H1 (cell line): ENCODE measurements around the gene MMP15. TPM values are rescaled to one million over a fixed set of nuclear protein-coding genes. Genes with fewer than 3 reads are reported as not detected.

ENCODE experiments used
- CTCF ChIA-PET: fragments of 300-600 bp; sonication (Branson Sonifier 250); formaldehyde crosslinking; loops from one replicate; lab custom pipeline; 2021; ENCODE audit not compliant: partially characterized antibody; lab: Charles Lee
- POLR2A ChIA-PET: fragments of 300-600 bp; sonication (Branson Sonifier 250); formaldehyde crosslinking; loops from one replicate; lab custom pipeline; 2021; ENCODE audit warnings: inconsistent platforms; ENCODE audit not compliant: partially characterized antibody; lab: Charles Lee
- DNase-seq, 2 experiments: peaks; one replicate each; pipeline versions ENCODE4 v3.0.0 to v3.0.0-alpha.2; 2010 to 2022; ENCODE audit warnings: low spot score in 2 of 2, low read depth in 1 of 2, mixed read lengths in 1 of 2
- FAIRE-seq: peaks from 2 replicates; lab custom pipeline; 2011; peaks lifted over from hg19 to GRCh38; lab: Jason Lieb, UNC
- H2AFZ ChIP-seq: 2 replicates; pipeline ENCODE4 v1.8.1; 2012; ENCODE audit warnings: low read length, inconsistent platforms
- H2AK5ac ChIP-seq: 2 replicates; pipeline ENCODE4 v1.6.1; 2013; ENCODE audit warnings: low read depth, low read length
- H2BK120ac ChIP-seq: replicated peaks from 2 replicates; pipeline ENCODE3; 2013; ENCODE audit warnings: low read depth, low read length, inconsistent platforms
- H2BK12ac ChIP-seq: 2 replicates; pipeline ENCODE4 v1.6.1; 2013; ENCODE audit warnings: low read depth, low read length
- H2BK15ac ChIP-seq: 2 replicates; pipeline ENCODE4 v1.6.1; 2013; ENCODE audit warnings: low read length
- H2BK20ac ChIP-seq: 2 replicates; pipeline ENCODE4 v1.6.1; 2013; ENCODE audit warnings: low read length
- H2BK5ac ChIP-seq: 2 replicates; pipeline ENCODE4 v1.6.1; 2013; ENCODE audit warnings: low read depth, low read length
- H3K14ac ChIP-seq: 2 replicates; pipeline ENCODE4 v1.6.1; 2013; ENCODE audit warnings: inconsistent platforms; ENCODE audit not compliant: insufficient read length
- H3K18ac ChIP-seq: 2 replicates; pipeline ENCODE4 v1.6.1; 2013; ENCODE audit warnings: low read length; ENCODE audit errors: extremely low read depth
- H3K23ac ChIP-seq: 2 replicates; pipeline ENCODE4 v1.6.1; 2013; ENCODE audit warnings: inconsistent platforms; ENCODE audit not compliant: insufficient read length
- H3K23me2 ChIP-seq: 2 replicates; pipeline ENCODE4 v1.6.1; 2013; ENCODE audit warnings: low read depth, low read length
- H3K27ac ChIP-seq: 2 replicates; pipeline ENCODE4 v1.6.1; 2011; ENCODE audit warnings: low read depth, low read length, inconsistent platforms
- H3K27me3 ChIP-seq, 4 experiments: replicated peaks in 1 of 4; 1 replicate in 1 of 4; 2 replicates in 3 of 4; pipeline versions ENCODE4 v1.6.1 to v1.8.1; 2011 to 2013; ENCODE audit warnings: low read length in 3 of 4, mild to moderate bottlenecking in 3 of 4, inconsistent platforms in 2 of 4, mixed read lengths in 2 of 4, moderate library complexity in 1 of 4; ENCODE audit not compliant: control insufficient read depth in 3 of 4, insufficient read depth in 3 of 4; ENCODE audit errors: extremely low read depth in 1 of 4
- H3K36me3 ChIP-seq, 4 experiments: 2 replicates each; pipeline versions ENCODE4 v1.6.1 to v1.8.1; 2011 to 2013; ENCODE audit warnings: mild to moderate bottlenecking in 4 of 4, low read length in 3 of 4, moderate library complexity in 2 of 4, control low read depth in 1 of 4, inconsistent platforms in 1 of 4; ENCODE audit not compliant: insufficient read depth in 4 of 4, control insufficient read depth in 2 of 4
- H3K4ac ChIP-seq: replicated peaks from 2 replicates; pipeline ENCODE3; 2013; ENCODE audit warnings: low read length, low read depth, mixed read lengths, inconsistent platforms; ENCODE audit not compliant: insufficient read length
- H3K4me1 ChIP-seq, 4 experiments: replicated peaks in 1 of 4; 1 replicate in 1 of 4; 2 replicates in 3 of 4; pipeline versions ENCODE4 v1.6.1 to v1.8.1; 2011 to 2013; ENCODE audit warnings: low read length in 3 of 4, inconsistent platforms in 2 of 4, mixed read lengths in 1 of 4; ENCODE audit not compliant: insufficient read depth in 4 of 4, control insufficient read depth in 3 of 4
- H3K4me2 ChIP-seq, 2 experiments: 2 replicates each; pipeline versions ENCODE4 v1.6.1 to v1.8.1; 2011 to 2013; ENCODE audit warnings: low read depth in 2 of 2, low read length in 2 of 2, control low read depth in 1 of 2, inconsistent platforms in 1 of 2, mild to moderate bottlenecking in 1 of 2; ENCODE audit not compliant: insufficient read depth in 1 of 2
- H3K4me3 ChIP-seq, 4 experiments: fragments of 200-600, 300-600 bp in 1 of 4; sonication (generic), shearing (Covaris generic), sonication (Bioruptor Twin) in 1 of 4; 2 replicates each; pipeline versions ENCODE4 v1.5.1 to v1.8.1; 2011 to 2016; ENCODE audit warnings: low read length in 4 of 4, low read depth in 3 of 4, control low read depth in 2 of 4, inconsistent platforms in 2 of 4, mild to moderate bottlenecking in 2 of 4, mixed read lengths in 1 of 4, moderate library complexity in 1 of 4; ENCODE audit not compliant: insufficient read depth in 2 of 4; ENCODE audit errors: extremely low read depth in 1 of 4
- H3K56ac ChIP-seq: replicated peaks from 2 replicates; pipeline ENCODE3; 2013; ENCODE audit warnings: low read depth, mild to moderate bottlenecking, mixed read lengths, low read length, inconsistent platforms; ENCODE audit not compliant: insufficient read length
- H3K79me1 ChIP-seq: 2 replicates; pipeline ENCODE4 v1.6.1; 2013; ENCODE audit warnings: low read depth, low read length, control low read depth
- H3K79me2 ChIP-seq, 2 experiments: 2 replicates each; pipeline versions ENCODE4 v1.6.1 to v1.8.1; 2012 to 2013; ENCODE audit warnings: low read length in 2 of 2, mild to moderate bottlenecking in 2 of 2, inconsistent platforms in 1 of 2; ENCODE audit not compliant: insufficient read depth in 2 of 2, control insufficient read depth in 1 of 2
- H3K9ac ChIP-seq, 4 experiments: replicated peaks in 1 of 4; 1 replicate in 1 of 4; 2 replicates in 3 of 4; pipeline versions ENCODE4 v1.6.1 to v1.8.1; 2011 to 2013; ENCODE audit warnings: low read depth in 3 of 4, low read length in 3 of 4, control low read depth in 2 of 4, mild to moderate bottlenecking in 2 of 4, moderate library complexity in 2 of 4, inconsistent platforms in 1 of 4; ENCODE audit errors: extremely low read depth in 1 of 4
- H3K9me3 ChIP-seq, 2 experiments: 2 replicates each; pipeline versions ENCODE4 v1.6.1 to v1.8.1; 2012 to 2013; ENCODE audit warnings: mild to moderate bottlenecking in 2 of 2, moderate library complexity in 2 of 2, control low read depth in 1 of 2, inconsistent platforms in 1 of 2, low read depth in 1 of 2, low read length in 1 of 2, mixed read lengths in 1 of 2; ENCODE audit not compliant: insufficient read depth in 2 of 2
- H4K20me1 ChIP-seq, 2 experiments: replicated peaks in 1 of 2; 2 replicates each; pipeline versions ENCODE3 to v1.8.1; 2011 to 2013; ENCODE audit warnings: inconsistent platforms in 2 of 2, low read length in 2 of 2, mild to moderate bottlenecking in 1 of 2; ENCODE audit not compliant: insufficient read depth in 2 of 2, control insufficient read depth in 1 of 2
- H4K5ac ChIP-seq: 2 replicates; pipeline ENCODE4 v1.6.1; 2013; ENCODE audit warnings: low read length, low read depth, mixed read lengths, inconsistent platforms; ENCODE audit not compliant: insufficient read length
- H4K8ac ChIP-seq: 2 replicates; pipeline ENCODE4 v1.8.0; 2013; ENCODE audit warnings: mild to moderate bottlenecking, moderate library complexity, low read length, inconsistent platforms; ENCODE audit not compliant: insufficient read depth; ENCODE audit errors: extremely low read depth
- H4K91ac ChIP-seq: replicated peaks from 2 replicates; pipeline ENCODE3; 2013; ENCODE audit warnings: low read length, mixed read lengths, inconsistent platforms; ENCODE audit not compliant: insufficient read length
- BRCA1 ChIP-seq: IDR thresholded peaks from 2 replicates; pipeline ENCODE4 v1.6.1; 2012; ENCODE audit warnings: low read depth, low read length, improper control_type of control experiment
- CBX8 ChIP-seq: fragments of 300-800, 300-1000 bp; sonication (generic); IDR thresholded peaks from 2 replicates; pipeline ENCODE4 v1.7.1; 2016; ENCODE audit warnings: low read depth, low read length, borderline replicate concordance
- CEBPB ChIP-seq: IDR thresholded peaks from 2 replicates; pipeline ENCODE4 v1.6.1; 2012; ENCODE audit warnings: low read depth, low read length
- E2F6 ChIP-seq: IDR thresholded peaks from 2 replicates; pipeline ENCODE4 v1.6.1; 2012; ENCODE audit warnings: inconsistent platforms
- EGR1 ChIP-seq: IDR thresholded peaks from 2 replicates; pipeline ENCODE4 v1.6.1; 2011; ENCODE audit warnings: low read depth, low read length, borderline replicate concordance
- GABPA ChIP-seq: IDR thresholded peaks from 2 replicates; pipeline ENCODE4 v1.6.1; 2011; ENCODE audit warnings: mild to moderate bottlenecking, low read length, moderate library complexity, borderline replicate concordance; ENCODE audit not compliant: insufficient read depth
- MAX ChIP-seq: IDR thresholded peaks from 2 replicates; pipeline ENCODE4 v1.6.1; 2012; ENCODE audit warnings: inconsistent platforms
- RAD21 ChIP-seq, 2 experiments: IDR thresholded peaks in 1 of 2; conservative IDR thresholded peaks in 1 of 2; 2 replicates each; pipeline ENCODE4 v1.6.1; 2011; ENCODE audit warnings: low read depth in 2 of 2, low read length in 2 of 2, improper control_type of control experiment in 1 of 2, inconsistent platforms in 1 of 2, mild to moderate bottlenecking in 1 of 2, moderate library complexity in 1 of 2
- RXRA ChIP-seq: IDR thresholded peaks from 2 replicates; pipeline ENCODE4 v1.6.1; 2011; ENCODE audit warnings: low read depth, mild to moderate bottlenecking, low read length, moderate library complexity; ENCODE audit not compliant: insufficient read depth
- SIRT6 ChIP-seq: IDR thresholded peaks from one replicate; pipeline ENCODE4 v1.7.1; 2012; ENCODE audit warnings: low read length, inconsistent platforms
- SUZ12 ChIP-seq: fragments of 200-600 bp; sonication (generic); IDR thresholded peaks from 2 replicates; pipeline ENCODE4 v1.6.1; 2012; ENCODE audit warnings: mild to moderate bottlenecking, inconsistent platforms, low read length, moderate library complexity, mixed read lengths
- TAF1 ChIP-seq: IDR thresholded peaks from 2 replicates; pipeline ENCODE4 v1.6.1; 2011; ENCODE audit warnings: mild to moderate bottlenecking, low read depth, low read length
- TCF12 ChIP-seq: IDR thresholded peaks from 2 replicates; pipeline ENCODE4 v1.6.1; 2011; ENCODE audit warnings: low read depth, mild to moderate bottlenecking, low read length
- WGBS, 2 experiments: shearing (Covaris generic) in 1 of 2; methylation state at CpG; one replicate each; pipeline versions ENCODE4 v1.1.6 to v1.1.7; 2013 to 2015; ENCODE audit warnings: low lambda C conversion rate in 2 of 2, mixed read lengths in 2 of 2, inconsistent platforms in 1 of 2, low coverage in 1 of 2, missing lambda C conversion rate in 1 of 2; ENCODE audit not compliant: insufficient replicate concordance in 2 of 2, insufficient coverage in 1 of 2, insufficient read length in 1 of 2; ENCODE audit errors: extremely low coverage in 1 of 2, missing lambda C conversion rate in 1 of 2; 5-methylcytosine and 5-hydroxymethylcytosine counted together
- polyA plus RNA-seq, 7 experiments: library from polyadenylated mRNA; depleted of rRNA in 3 of 7; stranded (reverse) in 5 of 7; unstranded in 2 of 7; fragments of >200 nt in 5 of 7; fragments of 200-250 nt in 2 of 7; gene quantifications; 1 replicate in 5 of 7; 2 replicates in 1 of 7; 4 replicates in 1 of 7; pipeline versions ENCODE4 v1.2.1 to v1.2.3, GENCODE V29; 2011 to 2013; ENCODE audit warnings: missing spikeins in 2 of 7, mixed read lengths in 2 of 7
- total RNA-seq: library from RNA; stranded (reverse); fragmentation: NEBNext Ultra II Directional; extraction: Animal tissue kit (Norgen Biotek cat#: 25700); gene quantifications from 2 replicates; pipeline ENCODE4 v1.2.1, GENCODE V29; 2021

The MMP15 gene
- total and polyA plus RNA-seq, 2 of the 8 experiments (the other 6 are each of a cell fraction or from before 2014, with no cell fraction given) = 38.5 to 42.2 TPM

- Histone ChIP-seq H4K8ac (no peak overlapping the region), H3K27ac (no peak overlapping the region), H3K23ac (no peak overlapping the region), H3K14ac (no peak overlapping the region), H3K27me3 (no peaks in the 10 kb centered on the region), H2BK20ac (no peak overlapping the region), H3K79me2 (no peaks in the 10 kb centered on the region), H3K79me1 (no peaks in the 10 kb centered on the region), H2BK120ac (no peak overlapping the region), H4K91ac (no peak overlapping the region), H2AK5ac (no peak overlapping the region), H3K9ac (no peak overlapping the region), H2AFZ (no peak overlapping the region), H3K56ac (no peak overlapping the region)
- 93% methylated on average over 10 of the region's 10 CpGs; no CpG with 5 or more reads in 1 of the 2 experiments for WGBS, 2 experiments
- POLR2A ChIA-PET = no interaction called here
- DNase-seq (no peak), FAIRE-seq (no peak)
- no peak for TF ChIP-seq TAF1
- no peak for TF ChIP-seq E2F6
- no peak for TF ChIP-seq TCF12
- no peak for TF ChIP-seq SUZ12
- no peak for TF ChIP-seq CEBPB
- TF ChIP-seq BRCA1 = no peak
- TF ChIP-seq MAX = no peak
- TF ChIP-seq GABPA = no peak
- no peak for TF ChIP-seq SIRT6
- TF ChIP-seq RXRA = no peak
- no peak for TF ChIP-seq EGR1
- TF ChIP-seq CBX8 = no peak
- no peak for TF ChIP-seq RAD21 (IDR thresholded peaks at IDR 0.05 in 1 of 2, conservative IDR thresholded peaks at IDR 0.05 in 1 of 2; ENCODE audit: low read depth in 2 of 2, low read length in 2 of 2)
- TF ChIP-seq, all 59 proteins: peak for 0
- H3K23me2 ChIP-seq = no peaks in the 10 kb centered on the region
- H4K5ac ChIP-seq = no peak overlapping the region
- H3K4me1 ChIP-seq = peaks cover 0 to 4% (median 0%) of the 10 kb centered on the region in 4 experiments; a peak in 2 of 7 replicates
- H3K4me3 ChIP-seq = no peak overlapping the region
- H3K36me3 ChIP-seq = no peaks in the 10 kb centered on the region
- H3K9me3 ChIP-seq = no peaks in the 10 kb centered on the region
- no peak overlapping the region for H2BK12ac ChIP-seq
- no peaks in the 10 kb centered on the region for H4K20me1 ChIP-seq
- CTCF ChIA-PET = interaction anchor here (2.9 kb wide), 1 partner anchor 43 kb away, joined by 13 read pairs; no protein-coding TSS in a partner anchor
- no peak overlapping the region for H3K18ac ChIP-seq
- no peak overlapping the region for H2BK5ac ChIP-seq
- no peak overlapping the region for H3K4me2 ChIP-seq
- H2BK15ac ChIP-seq = no peak overlapping the region
- H3K4ac ChIP-seq = no peak overlapping the region
Observed at GRCh38 chr16:58054289-58054688, 28.7 kb downstream of the MMP15 start.
